Measurements from ENCODE around the gene GOSR2. TPM values are rescaled to one million over a fixed set of nuclear protein-coding genes. Genes with fewer than 3 reads are reported as not detected.
A peak's percentile ranks its signal among the peaks of the same experiment; 100 is the strongest.
"Not testable (repeated sequence)": the region's sequence is repeated elsewhere in the genome, so short reads cannot be mapped to it uniquely, and the experiment has no call there.

Gene GOSR2
- total and polyA plus RNA-seq, 2 of the 13 experiments (the other 11 are each of a cell fraction or from before 2014, with no cell fraction given): 61.5 to 63.9 TPM

DNA sequence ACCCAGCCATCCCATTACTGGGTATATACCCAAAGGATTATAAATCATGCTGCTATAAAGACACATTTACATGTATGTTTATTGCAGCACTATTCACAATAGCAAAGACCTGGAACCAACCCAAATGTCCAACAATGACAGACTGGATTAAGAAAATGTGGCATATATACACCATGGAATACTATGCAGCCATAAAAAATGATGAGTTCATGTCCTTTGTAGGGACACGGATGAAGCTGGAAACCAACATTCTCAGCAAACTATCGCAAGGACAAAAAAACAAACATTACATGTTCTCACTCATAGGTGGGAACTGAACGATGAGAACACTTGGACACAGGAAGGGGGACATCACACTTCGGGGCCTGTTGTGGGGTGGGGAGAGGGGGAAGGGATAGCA lies 998 bp upstream of the GOSR2 start:
- 0 out of 2 replicates have a peak, but pooled peaks have one; percentile 2 for TF ChIP-seq ZNF709 (CRISPR knock-in tag; IDR thresholded peaks at IDR 0.05)
- WGBS (ENCODE audit: low lambda C conversion rate): 14% methylated on average over 4 of the region's 4 CpGs
- intact Hi-C loops (cut with micrococcal nuclease; ENCODE audit: unreplicated experiment): loop anchor here (2.0 kb wide), 2 partner anchors 21 to 45 kb away; no protein-coding TSS in a partner anchor
- FAIRE-seq; BruUV-seq (replicated peaks); H3K27me3 ChIP-seq (ENCODE audit: control insufficient read depth in 1 of 2, insufficient read depth in 2 of 2, low read length in 2 of 2); H3K9me3 ChIP-seq (ENCODE audit: low read length); ATAC-seq; DNase-seq (ENCODE audit: low spot score); H3K9ac ChIP-seq (ENCODE audit: insufficient read depth, low read depth, low read length); H3K36me3 ChIP-seq (replicated peaks in 1 of 2; ENCODE audit: control insufficient read depth in 1 of 2, insufficient read depth in 2 of 2, low read length in 2 of 2); CTCF ChIA-PET (ENCODE audit: low intra/inter-chr PET ratio, low total read pairs); H2AFZ ChIP-seq (ENCODE audit: low read length); H3K27ac ChIP-seq (ENCODE audit: extremely low read length, insufficient read depth, low read length); in situ Hi-C loops (cut with HindIII; ENCODE audit: extremely low pct_ligation_motif_present, low pct_unique_long_range_greater_than_20kb); POLR2A ChIA-PET: not testable (repeated sequence)
- peak overlapping the region in 1 of 3 experiments; percentile 87; a peak in 2 of 6 replicates for H3K4me3 ChIP-seq (replicated peaks in 1 of 3; ENCODE audit: insufficient read depth in 1 of 3, low read depth in 2 of 3, low read length in 3 of 3)
- peaks cover 40% of the 10 kb centered on the region for H3K79me2 ChIP-seq (ENCODE audit: insufficient read depth, low read length)
- peaks cover 31% of the 10 kb centered on the region for H3K4me1 ChIP-seq (ENCODE audit: insufficient read depth, low read length)
- H4K20me1 ChIP-seq (ENCODE audit: insufficient read depth, low read length): peaks cover 15% of the 10 kb centered on the region
- H3K4me2 ChIP-seq (ENCODE audit: low read depth, low read length): peak overlapping the region; percentile 38; the same call in 1 of the 2 replicates

DNA sequence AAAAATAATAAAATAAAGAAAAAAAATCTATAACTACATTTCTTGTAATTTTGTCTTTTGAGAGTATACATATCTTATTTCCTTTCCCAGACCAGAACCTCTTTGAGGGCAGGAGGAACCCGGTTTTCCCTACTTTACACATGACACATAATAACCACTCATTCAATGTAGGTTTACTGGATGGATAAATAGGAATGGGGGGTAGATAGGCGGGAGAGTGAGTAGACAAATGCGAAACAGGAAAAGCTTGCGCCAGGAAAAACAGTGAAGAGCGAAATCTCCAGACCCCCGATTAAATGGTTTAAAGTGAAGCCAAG lies 515 bp upstream of the GOSR2 start:
- Histone ChIP-seq H3K27me3 (ENCODE audit: control insufficient read depth in 1 of 2, insufficient read depth in 2 of 2, low read length in 2 of 2) (no peaks in the 10 kb centered on the region; a peak in 1 of 5 replicates), H2AFZ (ENCODE audit: low read length) (peak overlapping the region; percentile 96), H3K27ac (ENCODE audit: extremely low read length, insufficient read depth, low read length) (peak overlapping the region; percentile 88), H3K36me3 (replicated peaks in 1 of 2; ENCODE audit: control insufficient read depth in 1 of 2, insufficient read depth in 2 of 2, low read length in 2 of 2) (no peaks in the 10 kb centered on the region), H3K4me1 (ENCODE audit: insufficient read depth, low read length) (peaks cover 36% of the 10 kb centered on the region), H3K4me3 (replicated peaks in 1 of 3; ENCODE audit: insufficient read depth in 1 of 3, low read depth in 2 of 3, low read length in 3 of 3) (peak overlapping the region; percentile 87 to 97 (median 92)), H3K9ac (ENCODE audit: insufficient read depth, low read depth, low read length) (peak overlapping the region; percentile 98), H3K9me3 (ENCODE audit: low read length) (no peaks in the 10 kb centered on the region), H3K4me2 (ENCODE audit: low read depth, low read length) (peak overlapping the region; percentile 93), H4K20me1 (ENCODE audit: insufficient read depth, low read length) (peaks cover 19% of the 10 kb centered on the region), H3K79me2 (ENCODE audit: insufficient read depth, low read length) (peaks cover 45% of the 10 kb centered on the region)
- TSS peak; percentile 87 for BruUV-seq (replicated peaks)
- ChIA-PET CTCF (ENCODE audit: low intra/inter-chr PET ratio, low total read pairs) (no interaction called here), POLR2A (no interaction called here)
- WGBS (ENCODE audit: low lambda C conversion rate): 2% methylated on average over 6 of the region's 6 CpGs
- FAIRE-seq: no peak
- ATAC-seq: peak; percentile 27
- no peak for DNase-seq (ENCODE audit: low spot score)
- intact Hi-C loops (cut with micrococcal nuclease; ENCODE audit: unreplicated experiment): loop anchor here (2.0 kb wide), 2 partner anchors 20 to 46 kb away; no protein-coding TSS in a partner anchor
- in situ Hi-C loops (cut with HindIII; ENCODE audit: extremely low pct_ligation_motif_present, low pct_unique_long_range_greater_than_20kb): no loop called here
- TF ChIP-seq, protein P1, sequence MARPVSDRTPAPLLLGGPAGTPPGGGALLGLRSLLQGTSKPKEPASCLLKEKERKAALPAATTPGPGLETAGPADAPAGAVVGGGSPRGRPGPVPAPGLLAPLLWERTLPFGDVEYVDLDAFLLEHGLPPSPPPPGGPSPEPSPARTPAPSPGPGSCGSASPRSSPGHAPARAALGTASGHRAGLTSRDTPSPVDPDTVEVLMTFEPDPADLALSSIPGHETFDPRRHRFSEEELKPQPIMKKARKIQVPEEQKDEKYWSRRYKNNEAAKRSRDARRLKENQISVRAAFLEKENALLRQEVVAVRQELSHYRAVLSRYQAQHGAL (CRISPR knock-in tag; IDR thresholded peaks at IDR 0.05; ENCODE audit: not compliant biosample characterization): no peak
- TF ChIP-seq, protein P2, sequence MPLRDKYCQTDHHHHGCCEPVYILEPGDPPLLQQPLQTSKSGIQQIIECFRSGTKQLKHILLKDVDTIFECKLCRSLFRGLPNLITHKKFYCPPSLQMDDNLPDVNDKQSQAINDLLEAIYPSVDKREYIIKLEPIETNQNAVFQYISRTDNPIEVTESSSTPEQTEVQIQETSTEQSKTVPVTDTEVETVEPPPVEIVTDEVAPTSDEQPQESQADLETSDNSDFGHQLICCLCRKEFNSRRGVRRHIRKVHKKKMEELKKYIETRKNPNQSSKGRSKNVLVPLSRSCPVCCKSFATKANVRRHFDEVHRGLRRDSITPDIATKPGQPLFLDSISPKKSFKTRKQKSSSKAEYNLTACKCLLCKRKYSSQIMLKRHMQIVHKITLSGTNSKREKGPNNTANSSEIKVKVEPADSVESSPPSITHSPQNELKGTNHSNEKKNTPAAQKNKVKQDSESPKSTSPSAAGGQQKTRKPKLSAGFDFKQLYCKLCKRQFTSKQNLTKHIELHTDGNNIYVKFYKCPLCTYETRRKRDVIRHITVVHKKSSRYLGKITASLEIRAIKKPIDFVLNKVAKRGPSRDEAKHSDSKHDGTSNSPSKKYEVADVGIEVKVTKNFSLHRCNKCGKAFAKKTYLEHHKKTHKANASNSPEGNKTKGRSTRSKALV (CRISPR knock-in tag; IDR thresholded peaks at IDR 0.05): 0 out of 2 replicates have a peak, but pooled peaks have one; percentile 11
- TF ChIP-seq XBP1 (CRISPR knock-in tag; IDR thresholded peaks at IDR 0.05) (no peak), ZNF331 (CRISPR knock-in tag; IDR thresholded peaks at IDR 0.05) (no peak), ZNF354B (CRISPR knock-in tag; IDR thresholded peaks at IDR 0.05) (no peak), ZSCAN12 (CRISPR knock-in tag; IDR thresholded peaks at IDR 0.05) (peak; percentile 57; the same call in 1 of the 2 replicates), DNMT3B (CRISPR knock-in tag; conservative IDR thresholded peaks at IDR 0.05) (no peak), ZNF343 (CRISPR knock-in tag; IDR thresholded peaks at IDR 0.05) (0 out of 2 replicates have a peak, but pooled peaks have one; percentile 9), TMF1 (CRISPR knock-in tag; IDR thresholded peaks at IDR 0.05; ENCODE audit: low read depth) (no peak), ZFYVE20 (CRISPR knock-in tag; IDR thresholded peaks at IDR 0.05; ENCODE audit: borderline replicate concordance, low read depth) (no peak), SMC3 (IDR thresholded peaks at IDR 0.05; ENCODE audit: low read length) (no peak)
- TF ChIP-seq, protein P3, sequence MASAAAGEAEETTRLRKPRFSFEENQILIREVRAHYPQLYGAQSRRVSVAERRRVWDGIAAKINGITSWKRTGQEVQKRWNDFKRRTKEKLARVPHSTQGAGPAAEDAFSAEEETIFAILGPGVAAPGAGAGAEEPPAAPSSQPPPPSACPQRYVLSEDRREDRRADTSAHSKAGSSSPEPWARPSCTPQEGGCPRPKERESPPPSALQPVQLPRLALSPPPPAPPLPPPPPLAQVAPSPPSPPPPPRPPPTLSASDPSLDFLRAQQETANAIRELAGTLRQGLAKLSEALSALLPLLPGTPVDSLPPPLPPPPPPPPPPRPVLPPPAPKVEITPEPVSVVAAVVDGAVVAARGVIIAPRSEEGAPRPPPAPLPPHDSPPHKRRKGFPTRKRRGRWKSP (CRISPR knock-in tag; IDR thresholded peaks at IDR 0.05): peak; percentile 31; the same call in 1 of the 2 replicates
- TF ChIP-seq, protein P4, sequence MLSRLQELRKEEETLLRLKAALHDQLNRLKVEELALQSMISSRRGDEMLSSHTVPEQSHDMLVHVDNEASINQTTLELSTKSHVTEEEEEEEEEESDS (CRISPR knock-in tag; IDR thresholded peaks at IDR 0.05; ENCODE audit: borderline replicate concordance): no peak; the same call in 1 of the 2 replicates
- TF ChIP-seq, protein P5, sequence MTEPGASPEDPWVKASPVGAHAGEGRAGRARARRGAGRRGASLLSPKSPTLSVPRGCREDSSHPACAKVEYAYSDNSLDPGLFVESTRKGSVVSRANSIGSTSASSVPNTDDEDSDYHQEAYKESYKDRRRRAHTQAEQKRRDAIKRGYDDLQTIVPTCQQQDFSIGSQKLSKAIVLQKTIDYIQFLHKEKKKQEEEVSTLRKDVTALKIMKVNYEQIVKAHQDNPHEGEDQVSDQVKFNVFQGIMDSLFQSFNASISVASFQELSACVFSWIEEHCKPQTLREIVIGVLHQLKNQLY (CRISPR knock-in tag; IDR thresholded peaks at IDR 0.05): no peak

Measured in HepG2 (cell line).